ENCODE results near the gene SCARB2. TPM values are rescaled to one million over a fixed set of nuclear protein-coding genes. Genes with fewer than 3 reads are reported as not detected.

SCARB2 gene
- total RNA-seq, 1 donor from 2014 or later = 106 TPM

DNA sequence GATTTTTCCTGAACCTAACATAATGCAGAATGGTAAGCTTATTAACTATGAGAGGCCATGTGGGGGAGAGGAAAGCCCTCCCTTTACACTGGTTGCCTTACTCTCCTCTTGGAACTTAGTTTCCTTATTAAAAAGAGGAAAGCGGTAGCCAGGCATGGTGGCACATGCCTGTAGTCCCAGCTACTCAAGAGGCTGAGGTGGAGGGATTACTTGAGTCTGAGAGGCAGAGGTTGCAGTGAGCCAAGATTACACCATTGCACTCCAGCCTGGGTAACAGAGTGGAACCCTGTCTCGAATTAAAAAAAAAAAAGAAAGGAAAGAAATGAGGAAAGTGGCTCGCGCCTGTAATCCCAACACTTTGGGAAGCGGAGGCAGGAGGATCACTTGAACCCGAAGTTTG is 39.9 kb upstream of the SCARB2 start:
- H3K27ac Mint-ChIP-seq = no peak overlapping the region
- DNase-seq (ENCODE audit: low spot score in 2 of 2, unreplicated experiment in 2 of 2) = no peak
- no peaks in the 10 kb centered on the region for H3K9me3 Mint-ChIP-seq
- no peaks in the 10 kb centered on the region for H3K36me3 Mint-ChIP-seq
- H3K4me1 Mint-ChIP-seq = peaks cover 6% of the 10 kb centered on the region
- TF ChIP-seq, protein P1, sequence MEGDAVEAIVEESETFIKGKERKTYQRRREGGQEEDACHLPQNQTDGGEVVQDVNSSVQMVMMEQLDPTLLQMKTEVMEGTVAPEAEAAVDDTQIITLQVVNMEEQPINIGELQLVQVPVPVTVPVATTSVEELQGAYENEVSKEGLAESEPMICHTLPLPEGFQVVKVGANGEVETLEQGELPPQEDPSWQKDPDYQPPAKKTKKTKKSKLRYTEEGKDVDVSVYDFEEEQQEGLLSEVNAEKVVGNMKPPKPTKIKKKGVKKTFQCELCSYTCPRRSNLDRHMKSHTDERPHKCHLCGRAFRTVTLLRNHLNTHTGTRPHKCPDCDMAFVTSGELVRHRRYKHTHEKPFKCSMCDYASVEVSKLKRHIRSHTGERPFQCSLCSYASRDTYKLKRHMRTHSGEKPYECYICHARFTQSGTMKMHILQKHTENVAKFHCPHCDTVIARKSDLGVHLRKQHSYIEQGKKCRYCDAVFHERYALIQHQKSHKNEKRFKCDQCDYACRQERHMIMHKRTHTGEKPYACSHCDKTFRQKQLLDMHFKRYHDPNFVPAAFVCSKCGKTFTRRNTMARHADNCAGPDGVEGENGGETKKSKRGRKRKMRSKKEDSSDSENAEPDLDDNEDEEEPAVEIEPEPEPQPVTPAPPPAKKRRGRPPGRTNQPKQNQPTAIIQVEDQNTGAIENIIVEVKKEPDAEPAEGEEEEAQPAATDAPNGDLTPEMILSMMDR (IDR thresholded peaks at IDR 0.05; ENCODE audit: unreplicated experiment) = no peak
- H3K27me3 Mint-ChIP-seq (ENCODE audit: low read depth) = peaks cover 49% of the 10 kb centered on the region
- no peak overlapping the region for H3K4me3 Mint-ChIP-seq

- Mint-ChIP-seq H3K27ac (no peak overlapping the region), H3K36me3 (no peaks in the 10 kb centered on the region), H3K4me3 (peak overlapping the region; percentile 74), H3K27me3 (ENCODE audit: low read depth) (peaks cover 51% of the 10 kb centered on the region), H3K4me1 (peaks cover 6% of the 10 kb centered on the region), H3K9me3 (no peaks in the 10 kb centered on the region)
- DNase-seq (ENCODE audit: low spot score in 2 of 2, unreplicated experiment in 2 of 2) = no peak
- TF ChIP-seq, protein P1 (IDR thresholded peaks at IDR 0.05; ENCODE audit: unreplicated experiment) = no peak
Observed at GRCh38 chr4:76252271-76252653, 38.6 kb upstream of the SCARB2 start.

DNA sequence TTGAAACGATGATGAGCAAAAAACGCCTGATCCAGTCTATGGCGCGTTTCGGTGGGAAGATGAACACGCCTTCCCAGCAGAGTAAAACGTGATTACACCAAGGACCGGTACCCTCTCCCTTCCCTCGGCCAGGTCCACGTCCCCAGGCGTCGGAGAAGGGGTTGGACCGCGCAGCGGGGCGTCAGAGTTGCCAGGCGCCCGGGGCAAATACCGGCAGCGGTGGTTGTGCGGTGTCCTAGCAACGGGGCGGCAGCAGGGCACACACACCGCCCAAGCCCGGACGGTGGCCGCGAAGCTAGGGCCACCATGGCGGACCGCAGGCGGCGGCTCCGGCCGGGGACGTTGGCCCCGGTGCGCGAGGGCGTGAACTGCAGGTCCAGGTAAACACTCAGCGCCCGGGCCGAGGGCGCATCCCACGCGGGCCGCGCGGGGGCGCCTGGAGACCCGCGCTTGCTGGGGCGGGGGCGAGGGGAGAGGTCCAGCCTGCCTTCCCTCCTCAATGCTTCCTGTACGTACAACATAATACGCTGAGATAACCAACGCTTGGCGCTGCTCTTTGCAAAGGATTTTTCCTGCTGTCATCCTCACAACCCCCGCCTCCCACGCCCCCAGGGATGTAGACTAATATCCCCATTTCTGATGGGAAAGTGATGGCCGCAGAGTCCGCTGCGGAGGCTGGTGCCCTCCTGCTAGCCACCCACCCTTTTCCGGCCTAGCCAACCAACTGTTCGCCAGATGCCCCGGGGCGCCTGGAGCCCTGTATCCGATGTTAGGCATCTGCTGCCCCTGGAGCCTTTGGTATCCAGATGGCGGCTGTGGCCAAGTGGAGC is 38.0 kb upstream of the SCARB2 start, which contains the start of gene FAM47E:
Gene FAM47E, plus strand, starts transcription at position 281 of the 830 bp plus-strand sequence. Its CDS starts 26 bp downstream, at position 307.
- TF ChIP-seq, protein P1 (IDR thresholded peaks at IDR 0.05; ENCODE audit: unreplicated experiment) = no peak
- DNase-seq (ENCODE audit: low spot score in 2 of 2, unreplicated experiment in 2 of 2) = peak; percentile 36 to 68
- H3K27me3 Mint-ChIP-seq (ENCODE audit: low read depth) = peaks cover 53% of the 10 kb centered on the region
- H3K36me3 Mint-ChIP-seq = no peaks in the 10 kb centered on the region
- H3K27ac Mint-ChIP-seq = peak within 1 kb of the TSS; percentile 10
- peak within 1 kb of the TSS; percentile 84 for H3K4me3 Mint-ChIP-seq
- no peaks in the 10 kb centered on the region for H3K9me3 Mint-ChIP-seq
- H3K4me1 Mint-ChIP-seq = peaks cover 6% of the 10 kb centered on the region

DNA sequence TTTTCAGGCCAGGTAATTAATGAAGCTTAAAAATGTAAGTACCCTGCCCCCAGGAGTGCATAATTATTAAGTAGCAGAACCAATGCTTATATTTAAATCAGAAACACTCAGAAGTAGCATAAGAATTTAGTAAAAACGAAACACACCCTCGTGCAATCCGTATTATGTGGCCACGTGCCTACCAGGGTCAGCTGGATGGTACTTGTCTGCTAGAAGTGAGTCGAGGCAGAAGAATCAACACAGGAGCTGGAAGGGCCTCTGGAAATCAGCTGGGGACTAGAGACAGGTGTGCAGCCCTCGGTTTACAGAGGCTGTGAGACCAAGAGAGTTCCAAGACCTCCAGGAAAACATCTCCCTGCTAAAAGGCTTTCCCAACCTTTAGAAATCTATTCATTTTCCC is 37.3 kb upstream of the SCARB2 start:
- no peak overlapping the region for H3K27ac Mint-ChIP-seq
- peaks cover 6% of the 10 kb centered on the region for H3K4me1 Mint-ChIP-seq
- peaks cover 54% of the 10 kb centered on the region for H3K27me3 Mint-ChIP-seq (ENCODE audit: low read depth)
- DNase-seq (ENCODE audit: low spot score in 2 of 2, unreplicated experiment in 2 of 2) = no peak
- TF ChIP-seq, protein P1 (IDR thresholded peaks at IDR 0.05; ENCODE audit: unreplicated experiment) = no peak
- H3K9me3 Mint-ChIP-seq = no peaks in the 10 kb centered on the region
- H3K36me3 Mint-ChIP-seq = no peaks in the 10 kb centered on the region
- peak overlapping the region; percentile 84 for H3K4me3 Mint-ChIP-seq

DNA sequence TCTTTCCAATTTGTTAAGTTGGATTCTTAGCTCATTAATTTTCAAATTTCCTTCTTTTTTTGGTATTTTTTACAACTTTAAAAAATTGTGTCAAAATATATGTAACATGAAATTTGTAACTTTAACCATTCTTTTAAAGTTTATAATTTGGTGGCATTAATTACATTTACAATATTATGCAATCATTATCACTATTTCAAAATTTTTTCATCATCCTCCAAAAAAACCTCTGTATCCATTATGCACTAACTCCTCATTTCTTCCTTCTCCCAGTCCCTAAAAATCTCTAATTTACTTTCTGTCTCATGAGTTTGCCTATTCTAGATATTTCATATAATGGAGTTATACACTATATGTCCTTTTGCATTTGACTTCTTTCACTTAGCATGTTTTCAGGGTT is 33.2 kb upstream of the SCARB2 start:
- Mint-ChIP-seq H3K4me1 (peaks cover 6% of the 10 kb centered on the region), H3K27me3 (ENCODE audit: low read depth) (peaks cover 36% of the 10 kb centered on the region), H3K9me3 (peaks cover 5% of the 10 kb centered on the region), H3K4me3 (no peak overlapping the region), H3K36me3 (no peaks in the 10 kb centered on the region), H3K27ac (no peak overlapping the region)
- TF ChIP-seq, protein P1 (IDR thresholded peaks at IDR 0.05; ENCODE audit: unreplicated experiment) = no peak
- no peak for DNase-seq (ENCODE audit: low spot score in 2 of 2, unreplicated experiment in 2 of 2)

Measured in mesothelial cell of epicardium (in vitro differentiated cells).